ENCODE measurements around the gene IL32.

The IL32 gene
- total RNA-seq: 78.2 to 204 (median 126) reads per million in 9 experiments

GRCh38 chr16:3065069-3065741 is at the start of gene IL32:
Gene IL32 (plus strand): TSS chr16:3065640. CDS start chr16:3065812, 172 bp downstream.
- peak; percentile 65 for ATAC-seq (replicated peaks)
- Mint-ChIP-seq H3K27me3 (no peaks in the 10 kb centered on the region), H3K27ac (peak within 1 kb of the TSS; percentile 98 to 99), H3K9me3 (no peaks in the 10 kb centered on the region), H3K36me3 (ENCODE audit: insufficient read depth) (peaks cover 50% of the 10 kb centered on the region), H3K4me1 (ENCODE audit: low read depth in 2 of 2) (peaks cover 49 to 58% of the 10 kb centered on the region in 2 donors), H3K4me3 (peak within 1 kb of the TSS; percentile 100)
- peak; percentile 50 to 57 (median 51) for DNase-seq

GRCh38 chr16:3015865-3016521 is 49.4 kb upstream of the IL32 start:
- no peak overlapping the region for H3K27ac Mint-ChIP-seq
- ATAC-seq (replicated peaks) (no peak), DNase-seq (no peak)
- peaks cover 4% of the 10 kb centered on the region for H3K36me3 Mint-ChIP-seq (ENCODE audit: insufficient read depth)
- H3K27me3 Mint-ChIP-seq: peaks cover 0 to 24% of the 10 kb centered on the region in 2 donors
- no peak overlapping the region for H3K4me3 Mint-ChIP-seq
- H3K9me3 Mint-ChIP-seq: no peaks in the 10 kb centered on the region
- H3K4me1 Mint-ChIP-seq (ENCODE audit: low read depth in 2 of 2): peaks cover 10 to 13% of the 10 kb centered on the region in 2 donors

GRCh38 chr16:3017344-3017743 is 48.1 kb upstream of the IL32 start:
- H3K9me3 Mint-ChIP-seq: no peaks in the 10 kb centered on the region
- DNase-seq (no peak), ATAC-seq (replicated peaks) (no peak)
- H3K4me1 Mint-ChIP-seq (ENCODE audit: low read depth in 2 of 2): peaks cover 23 to 26% of the 10 kb centered on the region in 2 donors
- H3K4me3 Mint-ChIP-seq: no peak overlapping the region
- H3K27ac Mint-ChIP-seq: no peak overlapping the region
- H3K27me3 Mint-ChIP-seq: peaks cover 0 to 18% of the 10 kb centered on the region in 2 donors
- peaks cover 8% of the 10 kb centered on the region for H3K36me3 Mint-ChIP-seq (ENCODE audit: insufficient read depth)

- no peak for ATAC-seq (replicated peaks)
- H3K36me3 Mint-ChIP-seq (ENCODE audit: insufficient read depth): peaks cover 8% of the 10 kb centered on the region
- H3K27me3 Mint-ChIP-seq: peaks cover 0 to 12% of the 10 kb centered on the region in 2 donors
- H3K4me3 Mint-ChIP-seq: peak within 1 kb of the TSS in 1 of 2 donors; percentile 52
- no peaks in the 10 kb centered on the region for H3K9me3 Mint-ChIP-seq
- DNase-seq: no peak
- peak within 1 kb of the TSS in 1 of 2 donors; percentile 25 for H3K27ac Mint-ChIP-seq
- peaks cover 29 to 32% of the 10 kb centered on the region in 2 donors for H3K4me1 Mint-ChIP-seq (ENCODE audit: low read depth in 2 of 2)
Observed at GRCh38 chr16:3017794-3018506, 47.5 kb upstream of the IL32 start, which contains the start of gene CLDN6. Gene CLDN6 (minus strand): TSS chr16:3018183. CDS start chr16:3016021, 2,162 bp downstream.

- Mint-ChIP-seq H3K36me3 (ENCODE audit: insufficient read depth) (peaks cover 15% of the 10 kb centered on the region), H3K4me3 (peak overlapping the region; percentile 81 to 85), H3K27ac (peak overlapping the region in 1 of 2 donors; percentile 93), H3K27me3 (no peaks in the 10 kb centered on the region), H3K4me1 (ENCODE audit: low read depth in 2 of 2) (peaks cover 41 to 43% of the 10 kb centered on the region in 2 donors), H3K9me3 (no peaks in the 10 kb centered on the region)
- ATAC-seq (replicated peaks): no peak
- no peak for DNase-seq
Observed at GRCh38 chr16:3019594-3020246, 45.7 kb upstream of the IL32 start.

GRCh38 chr16:3020247-3020603 is 45.2 kb upstream of the IL32 start, which contains the start of gene TNFRSF12A:
Gene TNFRSF12A (plus strand): TSS chr16:3020368. CDS start chr16:3020398, 30 bp downstream.
- H3K4me3 Mint-ChIP-seq: peak within 1 kb of the TSS; percentile 81 to 85
- peaks cover 41 to 44% of the 10 kb centered on the region in 2 donors for H3K4me1 Mint-ChIP-seq (ENCODE audit: low read depth in 2 of 2)
- H3K9me3 Mint-ChIP-seq: no peaks in the 10 kb centered on the region
- DNase-seq (peak; percentile 50 to 52 (median 51)), ATAC-seq (replicated peaks) (peak; percentile 35)
- H3K27me3 Mint-ChIP-seq: no peaks in the 10 kb centered on the region
- peak within 1 kb of the TSS; percentile 85 to 93 for H3K27ac Mint-ChIP-seq
- H3K36me3 Mint-ChIP-seq (ENCODE audit: insufficient read depth): peaks cover 19% of the 10 kb centered on the region

- H3K9me3 Mint-ChIP-seq: no peaks in the 10 kb centered on the region
- H3K27me3 Mint-ChIP-seq: no peaks in the 10 kb centered on the region
- peaks cover 23% of the 10 kb centered on the region for H3K36me3 Mint-ChIP-seq (ENCODE audit: insufficient read depth)
- peak overlapping the region; percentile 85 to 93 for H3K27ac Mint-ChIP-seq
- H3K4me3 Mint-ChIP-seq: peak overlapping the region; percentile 81 to 85
- DNase-seq: peak; percentile 39 to 60 (median 55)
- peak; percentile 31 for ATAC-seq (replicated peaks)
- H3K4me1 Mint-ChIP-seq (ENCODE audit: low read depth in 2 of 2): peaks cover 41 to 45% of the 10 kb centered on the region in 2 donors
Observed at GRCh38 chr16:3020604-3021448, 44.6 kb upstream of the IL32 start.

GRCh38 chr16:3021449-3022207 is 43.8 kb upstream of the IL32 start:
- Mint-ChIP-seq H3K27me3 (no peaks in the 10 kb centered on the region), H3K9me3 (no peaks in the 10 kb centered on the region), H3K4me1 (ENCODE audit: low read depth in 2 of 2) (peaks cover 41 to 45% of the 10 kb centered on the region in 2 donors), H3K36me3 (ENCODE audit: insufficient read depth) (peaks cover 26% of the 10 kb centered on the region), H3K4me3 (peak overlapping the region; percentile 81 to 85), H3K27ac (peak overlapping the region; percentile 42 to 93)
- DNase-seq (peak; percentile 56 to 60 (median 57)), ATAC-seq (replicated peaks) (peak; percentile 15)

GRCh38 chr16:3022208-3022683 is 43.2 kb upstream of the IL32 start:
- Mint-ChIP-seq H3K27ac (peak overlapping the region in 1 of 2 donors; percentile 93), H3K4me3 (peak overlapping the region; percentile 81 to 85), H3K4me1 (ENCODE audit: low read depth in 2 of 2) (peaks cover 41 to 45% of the 10 kb centered on the region in 2 donors), H3K27me3 (no peaks in the 10 kb centered on the region), H3K9me3 (no peaks in the 10 kb centered on the region), H3K36me3 (ENCODE audit: insufficient read depth) (peaks cover 26% of the 10 kb centered on the region)
- peak; percentile 62 to 66 (median 65) for DNase-seq
- peak; percentile 23 for ATAC-seq (replicated peaks)

- H3K4me3 Mint-ChIP-seq: peak overlapping the region; percentile 81 to 85
- peaks cover 26% of the 10 kb centered on the region for H3K36me3 Mint-ChIP-seq (ENCODE audit: insufficient read depth)
- H3K9me3 Mint-ChIP-seq: no peaks in the 10 kb centered on the region
- DNase-seq: no peak
- H3K27me3 Mint-ChIP-seq: no peaks in the 10 kb centered on the region
- no peak for ATAC-seq (replicated peaks)
- H3K27ac Mint-ChIP-seq: peak overlapping the region in 1 of 2 donors; percentile 93
- H3K4me1 Mint-ChIP-seq (ENCODE audit: low read depth in 2 of 2): peaks cover 41 to 45% of the 10 kb centered on the region in 2 donors
Observed at GRCh38 chr16:3022684-3023414, 42.6 kb upstream of the IL32 start.

GRCh38 chr16:3023415-3023668 is 42.1 kb upstream of the IL32 start:
- Mint-ChIP-seq H3K27ac (peak overlapping the region in 1 of 2 donors; percentile 93), H3K4me3 (peak overlapping the region; percentile 81 to 85), H3K4me1 (ENCODE audit: low read depth in 2 of 2) (peaks cover 44 to 45% of the 10 kb centered on the region in 2 donors), H3K9me3 (no peaks in the 10 kb centered on the region), H3K36me3 (ENCODE audit: insufficient read depth) (peaks cover 26% of the 10 kb centered on the region), H3K27me3 (peaks cover 0 to 2% of the 10 kb centered on the region in 2 donors)
- no peak for ATAC-seq (replicated peaks)
- DNase-seq: peak in 1 of 3 experiments; percentile 37
